A673 (cell line): ENCODE measurements around the gene GALNTL6. TPM values are rescaled to one million over a fixed set of nuclear protein-coding genes. Genes with fewer than 3 reads are reported as not detected.

Experiments used
- BruUV-seq: library from RNA; stranded (reverse); fragments of 400-500 nt; replicated peaks from 2 replicates; lab custom pipeline; 2021; lab: Mats Ljungman, UMichigan
- CTCF ChIA-PET: fragments of 300-600 bp; sonication (Branson Sonifier 250); formaldehyde crosslinking; loops from one replicate; lab custom pipeline; 2022; ENCODE audit warnings: antibody characterized with exemption; lab: Charles Lee
- POLR2A ChIA-PET: fragments of 300-600 bp; sonication (Branson Sonifier 250); formaldehyde crosslinking; loops from one replicate; lab custom pipeline; 2022; ENCODE audit warnings: antibody characterized with exemption; ENCODE audit not compliant: low non-redundant PET; lab: Charles Lee
- DNase-seq: peaks from one replicate; pipeline ENCODE4 v3.0.0-alpha.2; 2015; ENCODE audit warnings: low spot score
- H3K27ac ChIP-seq: fragments of 200-600 bp; sonication (generic); 2 replicates; pipeline ENCODE4 v1.5.1; 2016; ENCODE audit warnings: mixed run types, low read depth, mild to moderate bottlenecking, mixed read lengths, antibody characterized with exemption, low read length; ENCODE audit not compliant: poor library complexity, severe bottlenecking
- H3K27me3 ChIP-seq: fragments of 200-600 bp; sonication (generic); replicated peaks from 2 replicates; pipeline ENCODE4 v1.6.1; 2017; ENCODE audit warnings: mixed run types, low read depth, mild to moderate bottlenecking, mixed read lengths, antibody characterized with exemption, low read length; ENCODE audit not compliant: insufficient read depth, poor library complexity
- H3K36me3 ChIP-seq: fragments of 200-600 bp; sonication (generic); 2 replicates; pipeline ENCODE4 v1.6.1; 2016; ENCODE audit warnings: mixed run types, mild to moderate bottlenecking, mixed read lengths, antibody characterized with exemption, low read length; ENCODE audit not compliant: insufficient read depth, poor library complexity, severe bottlenecking
- H3K4me1 ChIP-seq: fragments of 200-600 bp; sonication (generic); 2 replicates; pipeline ENCODE4 v1.6.1; 2017; ENCODE audit warnings: mixed run types, mild to moderate bottlenecking, mixed read lengths, antibody characterized with exemption, low read length; ENCODE audit not compliant: insufficient read depth, poor library complexity, severe bottlenecking
- H3K4me3 ChIP-seq: fragments of 200-600 bp; sonication (generic); 2 replicates; pipeline ENCODE4 v1.5.1; 2016; ENCODE audit warnings: low read depth, mixed run types, mild to moderate bottlenecking, mixed read lengths, low read length; ENCODE audit not compliant: poor library complexity, severe bottlenecking
- H3K9me3 ChIP-seq: fragments of 200-600 bp; sonication (generic); 2 replicates; pipeline ENCODE4 v1.6.1; 2016; ENCODE audit warnings: mixed run types, low read depth, mild to moderate bottlenecking, mixed read lengths, antibody characterized with exemption, low read length; ENCODE audit not compliant: poor library complexity, severe bottlenecking
- CTCF ChIP-seq: fragments of 300-800, 200-600 bp; sonication (generic); conservative IDR thresholded peaks from 2 replicates; pipeline ENCODE4 v1.5.1; 2017; ENCODE audit warnings: low read depth, mild to moderate bottlenecking, antibody characterized with exemption, low read length, moderate library complexity, mixed read lengths
- EZH2 ChIP-seq: fragments of 200-600 bp; sonication (generic); IDR thresholded peaks from 2 replicates; pipeline ENCODE4 v1.6.1; 2017; ENCODE audit warnings: borderline replicate concordance, low read depth, mild to moderate bottlenecking, mixed read lengths, antibody characterized with exemption, low read length; ENCODE audit not compliant: poor library complexity, severe bottlenecking
- intact Hi-C: fragments of 100-400 bp; cut with micrococcal nuclease; formaldehyde crosslinking; loops from one replicate; pipeline ENCODE4 v1.10.0; 2022; ENCODE audit not compliant: unreplicated experiment
- total RNA-seq: library from RNA; stranded (reverse); gene quantifications from 2 replicates; pipeline ENCODE4 v1.2.3, GENCODE V29; 2021

GALNTL6 gene
- total RNA-seq, 1 experiment from 2014 or later = 0.30 TPM

- no peaks in the 10 kb centered on the region for H3K27me3 ChIP-seq
- TF ChIP-seq CTCF (no peak), EZH2 (no peak)
- no TSS peak for BruUV-seq
- no peaks in the 10 kb centered on the region for H3K4me1 ChIP-seq
- H3K4me3 ChIP-seq = no peak overlapping the region
- H3K36me3 ChIP-seq = no peaks in the 10 kb centered on the region
- no peaks in the 10 kb centered on the region for H3K9me3 ChIP-seq
- ChIA-PET POLR2A (no interaction called here), CTCF (no interaction called here)
- intact Hi-C loops = no loop called here
- no peak for DNase-seq
- no peak overlapping the region for H3K27ac ChIP-seq
Measured at GRCh38 chr4:172287117-172287516, 473.9 kb downstream of the GALNTL6 start.

GRCh38 chr4:172305698-172306097 is 492.5 kb downstream of the GALNTL6 start:
- Histone ChIP-seq H3K27ac (no peak overlapping the region), H3K36me3 (no peaks in the 10 kb centered on the region), H3K4me3 (no peak overlapping the region), H3K9me3 (no peaks in the 10 kb centered on the region), H3K4me1 (no peaks in the 10 kb centered on the region), H3K27me3 (no peaks in the 10 kb centered on the region)
- ChIA-PET POLR2A (no interaction called here), CTCF (no interaction called here)
- DNase-seq = no peak
- intact Hi-C loops = no loop called here
- TF ChIP-seq EZH2 (no peak), CTCF (no peak)
- BruUV-seq = no TSS peak

DNA sequence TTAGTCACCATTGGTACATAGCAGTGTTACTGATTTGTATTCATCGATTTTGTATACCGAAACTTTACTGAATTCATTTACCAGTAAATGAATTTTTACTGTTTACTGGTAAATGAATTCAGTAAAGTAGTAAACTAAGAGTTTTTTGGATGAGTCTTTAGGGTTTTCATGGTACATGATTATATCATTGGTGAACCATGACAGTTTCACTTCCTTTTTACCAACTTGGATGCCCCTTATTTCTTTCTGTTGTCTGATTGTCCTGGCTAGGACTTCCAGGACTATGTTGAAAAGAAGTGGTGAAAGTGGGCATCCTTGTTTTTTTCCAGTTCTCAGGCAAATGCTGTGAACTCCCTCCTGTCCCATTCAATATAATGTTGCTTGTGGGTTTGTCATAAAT is 494.9 kb downstream of the GALNTL6 start:
- POLR2A ChIA-PET = no interaction called here
- CTCF ChIA-PET = no interaction called here
- H3K27ac ChIP-seq = no peak overlapping the region
- H3K27me3 ChIP-seq = no peaks in the 10 kb centered on the region
- H3K4me1 ChIP-seq = no peaks in the 10 kb centered on the region
- no peaks in the 10 kb centered on the region for H3K9me3 ChIP-seq
- no peak for DNase-seq
- TF ChIP-seq CTCF = no peak
- no peak for TF ChIP-seq EZH2
- BruUV-seq = no TSS peak
- no peak overlapping the region for H3K4me3 ChIP-seq
- intact Hi-C loops = no loop called here
- H3K36me3 ChIP-seq = no peaks in the 10 kb centered on the region
